Activated gamma-delta T cell treated with Interleukin-2 at 50 U/mL for 16 hours (primary cell): ENCODE measurements around the gene SNX4.
"Not testable (repeated sequence)": the region's sequence is repeated elsewhere in the genome, so short reads cannot be mapped to it uniquely, and the experiment has no call there.

Experiments
- DNase-seq: peaks from one replicate; pipeline ENCODE4 v3.0.0-alpha.2; 2020

SNX4 gene

DNA sequence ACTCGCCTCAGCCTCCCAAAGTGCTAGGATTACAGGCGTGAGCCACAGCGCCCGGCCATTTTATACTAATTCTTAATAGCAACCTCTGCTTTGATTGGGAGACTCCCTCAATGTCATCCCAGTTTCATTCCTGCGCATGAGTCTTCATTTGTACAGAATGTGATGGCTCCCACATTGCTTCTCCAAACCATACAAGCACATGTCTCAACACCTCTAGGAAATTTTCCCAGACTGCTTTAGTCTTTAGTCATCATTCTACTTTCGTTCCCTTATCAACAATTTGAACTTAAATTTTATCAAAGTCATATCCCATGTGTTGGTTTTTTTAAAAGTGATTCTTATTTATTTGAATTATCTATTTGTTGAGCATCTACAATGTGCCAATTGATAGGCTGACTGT, 58.1 kb downstream of the SNX4 start:
- no peak for DNase-seq

GRCh38 chr3:125460233-125460632, 59.8 kb downstream of the SNX4 start:
- no peak for DNase-seq

GRCh38 chr3:125443923-125444322, 76.1 kb downstream of the SNX4 start:
- no peak for DNase-seq

- DNase-seq, result no peak
Measured at GRCh38 chr3:125442506-125442905, 77.5 kb downstream of the SNX4 start.

GRCh38 chr3:125440970-125441369, 79.0 kb downstream of the SNX4 start:
- DNase-seq, result no peak

DNA sequence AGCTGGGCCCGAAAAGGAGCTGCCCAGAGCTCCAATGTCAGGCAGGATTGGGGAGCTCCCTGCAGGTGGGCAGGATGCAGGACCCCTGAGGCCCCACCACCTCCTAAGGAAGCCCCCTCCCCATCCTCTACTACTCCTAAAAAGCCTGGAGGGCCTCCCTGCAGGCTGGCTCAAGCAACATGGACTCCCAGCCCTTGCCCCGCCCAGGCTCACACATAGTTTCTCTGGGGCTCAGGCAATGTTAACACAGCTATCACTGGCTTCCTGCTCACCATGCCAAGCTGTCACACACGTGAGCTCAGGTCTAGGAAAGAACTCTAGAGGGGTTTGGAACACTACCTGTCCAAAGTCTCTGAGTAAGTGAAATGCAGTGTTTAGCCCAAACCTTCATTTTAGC, 79.4 kb downstream of the SNX4 start:
- no peak for DNase-seq

GRCh38 chr3:125437631-125438435, 82.2 kb downstream of the SNX4 start:
- peak; percentile 62 for DNase-seq

DNA sequence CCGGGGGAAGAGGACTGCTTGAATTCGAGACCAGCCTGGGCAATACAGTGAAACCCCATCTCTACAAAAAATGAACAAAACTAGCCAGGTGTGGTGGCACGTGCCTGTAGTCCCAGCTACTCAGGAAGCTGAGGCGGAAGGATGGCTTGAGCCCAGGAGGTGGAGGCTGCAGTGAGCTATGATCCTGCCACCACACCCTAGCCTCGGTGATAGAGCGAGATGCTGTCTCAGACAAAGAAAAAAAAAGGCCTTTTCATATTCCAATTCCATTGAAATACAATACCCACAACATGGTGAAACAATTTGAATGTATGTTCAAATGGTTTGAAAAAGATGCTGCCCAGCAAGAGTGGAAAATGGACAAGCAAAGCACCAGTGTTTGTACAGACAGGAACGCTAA, 83.1 kb downstream of the SNX4 start:
- DNase-seq, result no peak

- DNase-seq, result no peak
Measured at GRCh38 chr3:125435231-125435630, 84.8 kb downstream of the SNX4 start.

GRCh38 chr3:125434582-125435011, 85.4 kb downstream of the SNX4 start:
- no peak for DNase-seq

- no peak for DNase-seq
Measured at GRCh38 chr3:125433611-125434041, 86.4 kb downstream of the SNX4 start.

GRCh38 chr3:125433091-125433534, 86.9 kb downstream of the SNX4 start:
- DNase-seq, result no peak

GRCh38 chr3:125431912-125432790, 87.9 kb downstream of the SNX4 start:
- DNase-seq, result no peak

DNA sequence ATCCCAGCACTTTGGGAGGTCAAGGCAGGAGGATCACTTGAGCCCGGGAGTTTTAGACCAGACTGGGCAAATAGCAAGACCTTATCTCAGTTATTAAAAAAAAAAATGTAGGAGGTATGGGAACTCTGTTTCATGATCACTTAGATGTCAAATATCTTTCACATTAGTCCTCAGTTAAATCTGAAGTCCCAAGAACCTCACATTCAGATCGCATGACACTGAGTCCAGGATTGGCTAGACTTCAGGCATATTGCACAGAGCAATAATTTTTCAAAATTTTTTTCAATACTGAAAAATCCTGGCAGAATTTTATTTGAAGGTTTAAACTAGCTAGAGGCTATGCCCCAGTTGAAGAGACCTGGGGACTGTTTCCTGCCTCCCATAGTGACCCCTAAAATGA, 88.6 kb downstream of the SNX4 start:
- no peak for DNase-seq

DNA sequence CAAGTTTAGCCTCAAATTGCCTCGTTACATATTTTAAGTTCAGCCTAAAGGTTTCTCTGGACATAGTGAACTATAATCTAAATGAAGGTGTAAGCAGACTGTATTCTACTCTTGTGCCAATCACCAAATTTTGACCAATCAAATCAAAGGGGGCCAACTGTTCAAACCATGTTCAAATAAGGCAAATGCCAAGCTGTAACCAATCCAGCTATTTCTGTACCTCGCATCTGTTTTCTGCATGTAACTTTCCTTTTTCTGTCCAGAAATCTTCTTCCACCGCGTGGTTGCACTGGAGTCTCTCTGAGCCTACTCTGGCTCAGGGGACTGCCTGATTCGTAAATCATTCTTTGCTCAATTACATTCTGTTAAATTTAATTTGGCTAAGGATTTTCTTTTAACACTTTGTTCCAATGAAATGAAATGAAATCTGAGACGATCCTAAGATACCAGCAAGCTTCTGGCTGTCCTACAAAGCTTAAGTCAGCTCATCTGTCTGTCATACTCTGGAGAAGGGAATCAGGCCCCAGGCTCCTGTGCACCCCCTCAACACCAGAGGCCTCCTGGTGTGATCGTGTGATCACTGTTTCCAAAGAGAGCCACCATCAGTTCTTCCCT, 91.7 kb downstream of the SNX4 start:
- DNase-seq, result no peak

DNA sequence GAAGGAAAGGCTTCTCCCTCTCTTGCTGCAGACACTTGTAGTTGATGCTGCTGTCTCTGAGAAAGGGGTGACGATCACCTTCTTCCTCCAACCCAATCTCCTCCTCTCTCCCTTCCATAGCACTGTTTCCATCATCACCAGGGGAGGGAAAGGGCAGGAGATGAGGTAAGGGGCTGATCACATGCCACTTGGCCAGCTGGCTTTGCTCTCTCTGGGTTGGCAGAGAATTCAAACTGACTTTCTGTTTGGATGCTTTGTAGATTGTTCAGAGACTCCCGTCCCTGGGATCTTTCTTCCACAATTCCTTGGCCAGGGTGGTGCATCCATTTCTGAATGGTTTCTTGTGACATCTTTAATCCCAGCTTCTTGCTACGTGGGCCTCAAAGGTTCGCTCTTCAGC, 101.7 kb downstream of the SNX4 start:
- no peak for DNase-seq

GRCh38 chr3:125416235-125416634, 103.8 kb downstream of the SNX4 start:
- DNase-seq, result no peak

GRCh38 chr3:125414669-125415068, 105.3 kb downstream of the SNX4 start:
- no peak for DNase-seq

DNA sequence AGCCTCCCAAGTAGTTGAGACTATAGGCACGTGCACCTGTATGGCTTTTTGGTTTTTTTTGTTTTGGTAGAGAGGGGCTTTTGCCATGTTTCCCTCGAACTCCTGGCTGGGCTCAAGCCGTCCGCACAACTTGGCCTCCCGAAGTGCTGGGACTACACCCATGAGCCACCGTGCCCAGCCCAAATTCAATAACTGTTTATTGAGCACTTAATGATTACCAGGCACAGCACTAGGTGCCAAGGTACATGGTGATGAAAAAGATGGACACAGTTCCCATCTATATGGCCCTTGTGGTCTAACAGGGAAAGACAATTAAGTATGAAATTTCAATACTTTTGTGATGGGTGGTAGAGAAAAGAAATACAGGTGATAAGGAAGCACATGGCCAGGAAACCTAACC, 109.1 kb downstream of the SNX4 start:
- no peak for DNase-seq

DNA sequence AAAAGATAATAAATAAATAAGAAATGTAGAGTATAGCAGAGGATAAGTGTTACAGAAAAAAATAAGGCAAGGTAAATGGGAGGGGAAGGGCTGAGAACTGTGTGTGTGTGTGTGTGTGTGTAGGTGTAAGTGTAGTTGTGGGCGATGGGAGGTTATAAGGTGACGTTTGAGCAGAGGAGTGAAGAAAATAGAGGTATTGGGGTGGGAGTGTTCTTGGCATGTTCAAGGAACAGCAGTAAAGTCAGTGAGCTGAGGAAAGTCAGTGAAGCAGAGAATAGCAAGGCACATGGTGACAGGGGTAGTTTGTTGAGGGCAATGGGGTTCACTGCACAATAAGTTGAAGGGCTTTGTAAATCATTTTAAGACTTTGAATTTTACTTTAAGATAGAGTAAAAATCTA, 113.9 kb downstream of the SNX4 start:
- no peak for DNase-seq

DNA sequence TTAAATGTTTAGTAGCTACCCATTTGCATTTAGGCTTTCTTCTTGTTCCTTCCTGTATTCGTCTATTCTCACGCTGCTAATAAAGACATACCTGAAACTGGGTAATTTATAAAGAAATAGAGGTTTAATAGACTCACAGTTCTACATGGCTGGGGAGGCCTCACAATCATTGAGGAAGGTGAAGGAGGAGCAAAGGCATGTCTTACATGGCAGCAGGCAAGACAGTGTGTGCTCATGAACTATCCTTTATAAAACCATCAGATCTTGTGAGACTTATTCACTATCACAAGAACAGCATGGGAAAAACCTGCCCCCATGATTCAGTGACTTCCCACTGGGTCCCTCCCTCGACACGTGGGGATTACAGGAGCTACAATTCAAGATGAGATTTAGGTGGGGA, 114.5 kb downstream of the SNX4 start:
- not testable (repeated sequence) for DNase-seq

DNA sequence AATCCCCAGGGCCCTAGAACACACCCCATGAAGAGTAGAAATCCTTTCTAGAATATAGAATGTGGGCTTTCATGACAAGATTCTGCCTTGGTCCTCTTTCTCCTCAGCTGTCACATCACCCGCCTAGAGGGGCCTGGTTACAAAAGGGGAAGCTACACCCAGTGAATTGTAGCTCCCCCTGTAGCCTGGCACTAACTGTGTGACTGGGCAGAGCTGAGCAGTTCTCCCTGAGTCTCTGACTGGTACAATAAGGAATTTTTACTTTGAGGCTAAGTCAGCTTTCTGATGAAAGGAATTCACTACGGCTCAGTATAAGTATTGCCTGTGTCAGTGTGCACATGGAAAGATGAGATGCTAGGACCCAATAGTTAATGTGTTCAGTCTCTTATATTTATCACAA, 116.2 kb downstream of the SNX4 start:
- no peak for DNase-seq

DNA sequence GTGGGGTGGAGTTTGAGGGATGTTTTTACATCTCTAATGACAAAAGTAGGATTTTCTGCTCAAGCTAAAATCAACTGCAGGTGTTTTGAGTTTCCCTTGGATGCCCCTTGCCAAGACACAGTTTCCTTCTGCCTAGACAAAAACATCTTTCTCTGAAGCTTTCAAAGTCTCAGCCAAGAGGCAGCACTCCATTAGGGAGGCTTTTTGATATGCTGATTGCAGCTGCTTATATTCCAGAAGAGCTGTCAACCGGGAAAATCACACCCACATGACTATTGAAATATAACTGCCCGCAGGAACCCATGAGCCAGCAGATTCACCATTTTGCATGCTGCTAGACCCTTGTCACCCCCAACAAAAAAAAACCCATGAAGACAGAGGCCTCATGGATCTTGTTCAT, 117.4 kb downstream of the SNX4 start:
- no peak for DNase-seq

DNA sequence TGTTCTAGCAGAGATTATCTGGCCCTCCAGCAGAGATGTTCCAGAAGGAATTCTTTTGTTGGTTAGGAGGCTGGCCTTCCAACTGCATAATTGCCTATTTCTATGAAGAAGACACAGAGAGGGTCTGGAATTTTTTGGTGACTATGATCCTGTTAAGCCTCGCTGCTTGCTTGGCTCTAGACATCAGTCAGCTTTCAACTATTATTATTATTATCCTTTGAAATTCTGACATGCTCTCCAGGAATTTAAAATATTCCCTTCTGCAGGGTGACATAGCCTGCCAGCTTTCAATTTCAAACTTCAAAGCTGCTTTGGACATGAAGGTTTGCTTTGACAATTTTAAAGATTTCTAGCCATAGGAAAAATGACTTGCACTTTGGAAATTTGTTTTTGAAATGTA, 118.6 kb downstream of the SNX4 start:
- DNase-seq, result no peak
